Neural cell (in vitro differentiated cells): ENCODE data around the gene POSTN. TPM values are rescaled to one million over a fixed set of nuclear protein-coding genes. Genes with fewer than 3 reads are reported as not detected.

Experiments used
- H2AFZ ChIP-seq: fragments of 200-600, 300-800 bp; sonication (generic), shearing (Covaris generic); 2 replicates; pipeline ENCODE4 v1.6.0; 2014; ENCODE audit warnings: low read depth, mild to moderate bottlenecking, antibody characterized with exemption, low read length, moderate library complexity
- H3F3A ChIP-seq: fragments of 200-600 bp; shearing (Covaris generic); 2 replicates; pipeline ENCODE4 v1.6.1; 2016; ENCODE audit warnings: mild to moderate bottlenecking, moderate library complexity, mixed read lengths, antibody characterized with exemption, low read length; ENCODE audit not compliant: insufficient read depth, poor library complexity, severe bottlenecking
- H3K27ac ChIP-seq: fragments of 200-600, 300-800 bp; sonication (generic), shearing (Covaris generic); 2 replicates; pipeline ENCODE4 v1.5.1; 2014; ENCODE audit warnings: mild to moderate bottlenecking, low read length, moderate library complexity
- H3K27me3 ChIP-seq: fragments of 300-800, 200-600 bp; sonication (generic), shearing (Covaris generic); 2 replicates; pipeline ENCODE4 v1.6.0; 2014; ENCODE audit warnings: mild to moderate bottlenecking, low read depth, low read length, moderate library complexity; ENCODE audit not compliant: insufficient read depth
- H3K36me3 ChIP-seq: fragments of 300-800, 200-600 bp; sonication (generic), shearing (Covaris generic); 2 replicates; pipeline ENCODE4 v1.5.1; 2014; ENCODE audit warnings: mild to moderate bottlenecking, antibody characterized with exemption, low read length, moderate library complexity; ENCODE audit not compliant: insufficient read depth
- H3K4me2 ChIP-seq: fragments of 300-800, 200-600 bp; sonication (generic), shearing (Covaris generic); 2 replicates; pipeline ENCODE4 v1.6.0; 2014; ENCODE audit warnings: mild to moderate bottlenecking, low read length
- H3K4me3 ChIP-seq: fragments of 300-800, 200-600 bp; sonication (generic), shearing (Covaris generic); 2 replicates; pipeline ENCODE4 v1.5.1; 2014; ENCODE audit warnings: mild to moderate bottlenecking, low read length, moderate library complexity
- H3K79me2 ChIP-seq: fragments of 200-600 bp; shearing (Covaris generic); replicated peaks from 2 replicates; pipeline ENCODE4 v1.6.0; 2014; ENCODE audit warnings: mild to moderate bottlenecking, low read length, moderate library complexity; ENCODE audit not compliant: insufficient read depth
- H3K9ac ChIP-seq: fragments of 300-800, 200-600 bp; sonication (generic), shearing (Covaris generic); 2 replicates; pipeline ENCODE4 v1.6.1; 2016; ENCODE audit warnings: mild to moderate bottlenecking, low read length, mixed read lengths
- H3K9me2 ChIP-seq: fragments of 200-600 bp; shearing (Covaris generic); 2 replicates; pipeline ENCODE4 v1.6.1; 2016; ENCODE audit warnings: mild to moderate bottlenecking, low read length, mixed read lengths; ENCODE audit not compliant: insufficient read depth
- H3K9me3 ChIP-seq: fragments of 200-600, 300-800 bp; sonication (generic), shearing (Covaris generic); 2 replicates; pipeline ENCODE4 v1.6.1; 2016; ENCODE audit warnings: mild to moderate bottlenecking, mixed run types, low read length, moderate library complexity, mixed read lengths
- H4K20me1 ChIP-seq: fragments of 200-600 bp; shearing (Covaris generic); 2 replicates; pipeline ENCODE4 v1.6.1; 2016; ENCODE audit warnings: mild to moderate bottlenecking, mixed run types; ENCODE audit not compliant: insufficient read depth
- EP300 ChIP-seq: fragments of 450-650 bp; conservative IDR thresholded peaks from 2 replicates; pipeline ENCODE4 v1.6.1; 2014; ENCODE audit warnings: antibody characterized with exemption, mild to moderate bottlenecking, moderate library complexity; ENCODE audit not compliant: poor library complexity, severe bottlenecking
- EZH2 ChIP-seq: fragments of 200-600, 300-800 bp; shearing (Covaris generic), sonication (generic); IDR thresholded peaks from 2 replicates; pipeline ENCODE4 v1.6.1; 2014; ENCODE audit warnings: antibody characterized with exemption, low read length, borderline replicate concordance, mild to moderate bottlenecking; ENCODE audit not compliant: insufficient read depth, poor library complexity, severe bottlenecking
- MXI1 ChIP-seq: fragments of 450-650 bp; conservative IDR thresholded peaks from 2 replicates; pipeline ENCODE4 v1.6.1; 2014; ENCODE audit warnings: antibody characterized with exemption, mild to moderate bottlenecking; ENCODE audit not compliant: poor library complexity, severe bottlenecking
- POLR2AphosphoS5 ChIP-seq: IDR thresholded peaks from 2 replicates; pipeline ENCODE4 v1.6.1; 2012
- RAD21 ChIP-seq: fragments of 450-650 bp; conservative IDR thresholded peaks from 2 replicates; pipeline ENCODE4 v1.6.1; 2014; ENCODE audit warnings: antibody characterized with exemption, mild to moderate bottlenecking, moderate library complexity
- SMC3 ChIP-seq: fragments of 450-650 bp; conservative IDR thresholded peaks from 2 replicates; pipeline ENCODE4 v1.6.1; 2014; ENCODE audit warnings: antibody characterized with exemption, mild to moderate bottlenecking, moderate library complexity; ENCODE audit not compliant: poor library complexity
- TAF1 ChIP-seq: IDR thresholded peaks from 2 replicates; pipeline ENCODE4 v1.6.1; 2012; ENCODE audit warnings: low read depth
- polyA plus RNA-seq: library from polyadenylated mRNA; depleted of rRNA; stranded (reverse); fragments of >200 nt; gene quantifications from 2 replicates; pipeline ENCODE4 v1.2.3, GENCODE V29; 2014
- TF ChIP-seq, protein P1 (sequence below): IDR thresholded peaks from 2 replicates; pipeline ENCODE4 v1.6.1; 2012; ENCODE audit warnings: borderline replicate concordance
- TF ChIP-seq, protein P2 (sequence below): fragments of 450-650 bp; IDR thresholded peaks from 2 replicates; pipeline ENCODE4 v1.5.1; 2014; ENCODE audit warnings: antibody characterized with exemption, mild to moderate bottlenecking, moderate library complexity; ENCODE audit not compliant: poor library complexity, severe bottlenecking

The POSTN gene
- polyA plus RNA-seq, 1 donor from 2014 or later, result 1.8 TPM

DNA sequence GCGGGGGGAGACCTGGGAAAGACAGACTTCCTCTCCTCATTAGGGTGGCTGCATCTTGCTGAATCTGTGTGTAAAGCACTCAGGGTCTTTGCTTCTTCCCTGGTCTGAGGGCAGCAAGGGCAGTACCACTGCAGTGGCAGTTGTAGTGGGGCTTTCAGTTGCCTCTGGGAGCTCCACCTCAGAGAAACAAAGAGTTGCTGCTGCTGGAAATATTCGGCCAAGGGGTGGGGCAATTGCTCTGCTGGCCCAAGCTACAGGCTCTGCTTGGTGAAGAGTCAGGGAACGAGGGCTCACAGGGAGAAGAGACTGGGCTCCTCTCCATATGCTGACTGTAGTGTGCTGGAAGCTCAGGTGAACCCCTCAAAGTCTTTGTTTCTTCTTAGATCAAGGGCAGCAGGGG is 52.5 kb downstream of the POSTN start:
- Histone ChIP-seq H3K27ac (no peak overlapping the region), H3F3A (no peaks in the 10 kb centered on the region), H3K9me3 (no peaks in the 10 kb centered on the region), H3K79me2 (no peaks in the 10 kb centered on the region), H3K36me3 (no peaks in the 10 kb centered on the region), H3K27me3 (no peaks in the 10 kb centered on the region), H2AFZ (no peak overlapping the region), H3K9ac (no peak overlapping the region), H3K9me2 (no peaks in the 10 kb centered on the region), H3K4me2 (no peak overlapping the region), H3K4me3 (no peak overlapping the region), H4K20me1 (no peaks in the 10 kb centered on the region)
- TF ChIP-seq POLR2AphosphoS5, result no peak
- TF ChIP-seq MXI1, result no peak
- no peak for TF ChIP-seq SMC3
- no peak for TF ChIP-seq EP300
- TF ChIP-seq TAF1, result no peak
- no peak for TF ChIP-seq RAD21
- TF ChIP-seq, protein P1, sequence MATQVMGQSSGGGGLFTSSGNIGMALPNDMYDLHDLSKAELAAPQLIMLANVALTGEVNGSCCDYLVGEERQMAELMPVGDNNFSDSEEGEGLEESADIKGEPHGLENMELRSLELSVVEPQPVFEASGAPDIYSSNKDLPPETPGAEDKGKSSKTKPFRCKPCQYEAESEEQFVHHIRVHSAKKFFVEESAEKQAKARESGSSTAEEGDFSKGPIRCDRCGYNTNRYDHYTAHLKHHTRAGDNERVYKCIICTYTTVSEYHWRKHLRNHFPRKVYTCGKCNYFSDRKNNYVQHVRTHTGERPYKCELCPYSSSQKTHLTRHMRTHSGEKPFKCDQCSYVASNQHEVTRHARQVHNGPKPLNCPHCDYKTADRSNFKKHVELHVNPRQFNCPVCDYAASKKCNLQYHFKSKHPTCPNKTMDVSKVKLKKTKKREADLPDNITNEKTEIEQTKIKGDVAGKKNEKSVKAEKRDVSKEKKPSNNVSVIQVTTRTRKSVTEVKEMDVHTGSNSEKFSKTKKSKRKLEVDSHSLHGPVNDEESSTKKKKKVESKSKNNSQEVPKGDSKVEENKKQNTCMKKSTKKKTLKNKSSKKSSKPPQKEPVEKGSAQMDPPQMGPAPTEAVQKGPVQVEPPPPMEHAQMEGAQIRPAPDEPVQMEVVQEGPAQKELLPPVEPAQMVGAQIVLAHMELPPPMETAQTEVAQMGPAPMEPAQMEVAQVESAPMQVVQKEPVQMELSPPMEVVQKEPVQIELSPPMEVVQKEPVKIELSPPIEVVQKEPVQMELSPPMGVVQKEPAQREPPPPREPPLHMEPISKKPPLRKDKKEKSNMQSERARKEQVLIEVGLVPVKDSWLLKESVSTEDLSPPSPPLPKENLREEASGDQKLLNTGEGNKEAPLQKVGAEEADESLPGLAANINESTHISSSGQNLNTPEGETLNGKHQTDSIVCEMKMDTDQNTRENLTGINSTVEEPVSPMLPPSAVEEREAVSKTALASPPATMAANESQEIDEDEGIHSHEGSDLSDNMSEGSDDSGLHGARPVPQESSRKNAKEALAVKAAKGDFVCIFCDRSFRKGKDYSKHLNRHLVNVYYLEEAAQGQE, result no peak
- TF ChIP-seq, protein P2, sequence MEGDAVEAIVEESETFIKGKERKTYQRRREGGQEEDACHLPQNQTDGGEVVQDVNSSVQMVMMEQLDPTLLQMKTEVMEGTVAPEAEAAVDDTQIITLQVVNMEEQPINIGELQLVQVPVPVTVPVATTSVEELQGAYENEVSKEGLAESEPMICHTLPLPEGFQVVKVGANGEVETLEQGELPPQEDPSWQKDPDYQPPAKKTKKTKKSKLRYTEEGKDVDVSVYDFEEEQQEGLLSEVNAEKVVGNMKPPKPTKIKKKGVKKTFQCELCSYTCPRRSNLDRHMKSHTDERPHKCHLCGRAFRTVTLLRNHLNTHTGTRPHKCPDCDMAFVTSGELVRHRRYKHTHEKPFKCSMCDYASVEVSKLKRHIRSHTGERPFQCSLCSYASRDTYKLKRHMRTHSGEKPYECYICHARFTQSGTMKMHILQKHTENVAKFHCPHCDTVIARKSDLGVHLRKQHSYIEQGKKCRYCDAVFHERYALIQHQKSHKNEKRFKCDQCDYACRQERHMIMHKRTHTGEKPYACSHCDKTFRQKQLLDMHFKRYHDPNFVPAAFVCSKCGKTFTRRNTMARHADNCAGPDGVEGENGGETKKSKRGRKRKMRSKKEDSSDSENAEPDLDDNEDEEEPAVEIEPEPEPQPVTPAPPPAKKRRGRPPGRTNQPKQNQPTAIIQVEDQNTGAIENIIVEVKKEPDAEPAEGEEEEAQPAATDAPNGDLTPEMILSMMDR, result no peak
- no peak for TF ChIP-seq EZH2

DNA sequence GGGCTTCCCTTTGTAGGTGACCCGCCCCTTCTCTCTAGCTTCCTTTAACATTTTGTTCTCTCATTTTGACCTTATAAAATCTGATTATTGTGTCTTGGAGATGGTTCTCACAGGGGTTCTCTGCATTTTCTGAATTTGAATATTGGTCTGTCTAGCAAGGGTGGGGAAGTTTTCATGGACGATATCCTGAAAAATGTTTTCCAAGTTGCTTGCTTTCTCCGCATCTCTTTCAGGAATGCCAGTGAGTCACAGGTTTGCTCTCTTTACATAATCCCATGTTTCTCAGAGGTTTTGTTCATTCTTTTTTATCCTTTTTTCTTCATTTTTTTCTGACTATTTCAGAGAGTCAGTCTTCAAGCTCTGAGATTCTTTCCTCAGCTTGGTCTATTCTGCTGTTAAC is 53.6 kb downstream of the POSTN start:
- no peaks in the 10 kb centered on the region for H3K27me3 ChIP-seq
- H3K36me3 ChIP-seq, result no peaks in the 10 kb centered on the region
- no peak overlapping the region for H2AFZ ChIP-seq
- no peak overlapping the region for H3K4me3 ChIP-seq
- no peak overlapping the region for H3K27ac ChIP-seq
- no peaks in the 10 kb centered on the region for H4K20me1 ChIP-seq
- H3F3A ChIP-seq, result no peaks in the 10 kb centered on the region
- no peak overlapping the region for H3K9ac ChIP-seq
- H3K9me2 ChIP-seq, result no peaks in the 10 kb centered on the region
- TF ChIP-seq, protein P2, result no peak
- TF ChIP-seq EZH2, result no peak
- no peak overlapping the region for H3K4me2 ChIP-seq
- H3K9me3 ChIP-seq, result no peaks in the 10 kb centered on the region
- H3K79me2 ChIP-seq, result no peaks in the 10 kb centered on the region
